NCI-H524 (cell line): ENCODE data around the gene KLHDC10.
"Not testable (repeated sequence)": the region's sequence is repeated elsewhere in the genome, so short reads cannot be mapped to it uniquely, and the experiment has no call there.

Experiments used
- DNase-seq, 2 experiments: peaks; one replicate each; lab custom pipeline; 2025; lab: John Stamatoyannopoulos, UW

Gene KLHDC10

GRCh38 chr7:130154501-130155317 is 84.4 kb downstream of the KLHDC10 start:
- peak; percentile 92 to 98 for DNase-seq

DNA sequence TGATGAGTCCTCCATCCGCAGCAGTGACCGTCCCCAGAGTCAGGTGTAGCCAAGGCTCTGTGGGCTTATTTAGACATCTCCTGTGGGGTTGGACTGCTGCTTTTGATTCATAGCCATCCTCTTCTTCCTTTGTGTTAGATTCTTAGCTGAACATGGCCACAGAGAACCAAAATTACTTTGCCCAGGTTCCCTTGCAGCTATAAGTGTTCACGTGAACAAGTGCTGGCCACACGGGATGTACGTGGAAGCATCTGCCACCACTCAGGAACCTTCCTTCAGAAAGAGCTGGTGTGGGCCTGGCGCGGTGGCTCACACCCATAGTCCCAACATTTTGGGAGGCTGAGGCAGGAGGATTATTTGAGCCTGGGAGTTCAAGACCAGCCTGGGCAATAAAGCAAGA is 85.8 kb downstream of the KLHDC10 start:
- DNase-seq, result no peak

DNA sequence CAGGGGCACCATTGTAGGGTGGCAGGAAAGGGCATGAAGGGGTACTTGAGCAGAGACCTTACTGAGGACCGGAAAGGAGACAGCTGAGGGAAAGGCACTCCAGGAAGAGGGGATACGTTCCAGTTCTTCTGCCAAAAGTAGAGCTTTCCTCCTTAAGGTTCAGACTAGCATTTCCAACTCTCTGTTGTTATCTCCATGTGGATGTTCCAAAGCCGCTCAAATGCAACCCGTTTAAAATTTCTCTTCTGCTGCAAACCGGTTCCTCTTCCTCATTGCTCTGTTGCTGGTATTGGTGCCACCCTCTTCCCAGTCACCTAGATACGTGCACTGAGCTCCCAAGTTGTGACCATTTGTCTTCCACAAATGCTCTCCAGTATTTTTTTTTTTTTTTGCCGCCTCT is 87.4 kb downstream of the KLHDC10 start:
- no peak for DNase-seq

DNA sequence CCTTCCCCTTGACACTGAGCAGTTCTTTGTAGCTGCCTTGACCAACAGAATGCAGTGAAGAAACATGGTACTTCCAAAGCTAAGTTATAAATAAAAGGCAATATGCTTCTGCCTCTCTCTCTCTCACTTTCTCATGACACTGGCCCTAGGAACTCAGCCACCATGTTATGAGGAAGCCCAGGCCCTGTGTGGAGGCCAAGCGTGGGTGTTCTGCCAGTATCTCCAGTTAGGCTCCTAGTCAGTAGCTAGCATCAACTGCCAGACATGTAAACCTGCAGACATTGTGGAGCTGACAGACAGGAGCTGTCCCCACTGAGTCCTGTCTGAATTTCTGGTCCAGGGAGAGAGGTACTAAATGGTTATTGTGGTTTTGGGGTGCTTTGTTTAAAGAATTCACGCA is 89.7 kb downstream of the KLHDC10 start:
- DNase-seq, result no peak

DNA sequence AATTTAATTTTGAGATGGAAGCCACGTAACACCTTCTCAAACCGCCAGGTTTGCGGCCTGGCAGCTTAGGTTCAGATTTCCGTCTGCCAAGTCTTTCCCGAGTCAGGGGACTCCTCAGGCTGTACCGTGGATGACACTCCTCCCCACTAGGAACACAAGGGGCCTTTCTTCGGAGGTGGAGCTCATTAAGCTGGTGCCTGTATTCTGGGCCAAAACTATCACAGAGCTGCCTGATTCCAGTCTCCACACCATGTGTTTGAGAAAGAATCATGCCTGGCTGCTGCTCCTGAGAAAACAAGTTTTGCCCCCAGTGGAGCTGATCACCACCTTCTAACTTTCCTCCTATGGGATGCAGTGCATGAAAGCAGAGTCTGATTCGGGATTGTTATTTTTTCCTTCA is 90.1 kb downstream of the KLHDC10 start:
- DNase-seq, result no peak

- no peak for DNase-seq
Observed at GRCh38 chr7:130162196-130162595, 91.9 kb downstream of the KLHDC10 start.

DNA sequence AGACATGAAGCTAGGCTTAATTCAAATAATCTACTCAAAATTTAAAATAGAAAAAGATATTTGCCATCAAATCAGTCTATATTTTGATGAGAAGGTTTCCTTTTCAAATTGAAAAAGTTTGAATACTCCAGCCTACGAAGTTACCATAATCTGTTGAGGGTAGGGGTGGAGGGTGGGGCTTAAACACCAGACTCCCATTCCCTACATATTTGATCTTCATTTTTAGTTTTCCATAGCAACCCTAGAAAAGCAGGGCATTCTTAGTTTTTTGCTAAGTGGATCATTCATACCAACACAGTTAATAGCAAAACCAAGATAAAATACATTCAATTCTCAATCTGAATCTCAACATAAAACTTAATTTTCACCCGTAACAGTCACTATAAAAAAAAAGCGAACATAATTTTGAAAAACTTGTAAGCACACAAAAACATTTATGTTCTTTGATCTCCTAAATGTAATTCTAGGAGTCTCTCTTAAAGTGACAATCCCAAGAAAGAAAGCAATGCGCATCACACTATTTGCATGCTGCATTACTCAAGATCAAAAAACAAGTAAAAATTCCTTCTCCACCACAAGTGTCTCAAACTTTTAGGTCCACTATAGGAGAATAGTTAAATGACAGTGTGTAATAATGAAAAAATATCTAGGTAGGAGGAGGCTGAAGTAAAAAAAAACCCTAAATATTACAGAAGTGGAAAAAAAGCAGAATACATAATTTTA is 104.1 kb downstream of the KLHDC10 start:
- DNase-seq, result no peak

DNA sequence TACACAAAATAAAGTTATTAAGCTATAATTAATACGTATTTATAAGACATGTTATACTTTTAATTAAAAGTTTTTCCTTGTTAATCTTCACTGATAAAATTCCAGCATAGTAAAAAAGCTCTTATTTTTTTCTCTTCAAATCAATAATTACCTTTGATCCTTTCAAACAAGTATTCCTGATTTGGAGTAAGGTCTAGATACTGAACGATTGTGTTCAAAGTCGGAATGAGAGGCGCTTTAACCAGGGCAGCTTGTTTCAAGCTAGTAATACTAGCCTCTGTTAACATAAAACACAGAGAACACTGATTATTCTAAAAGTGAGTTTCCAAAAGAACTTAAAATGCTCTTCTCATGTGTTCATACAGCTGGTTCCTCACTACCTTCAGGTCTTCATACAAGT is 107.9 kb downstream of the KLHDC10 start:
- DNase-seq, result no peak

- no peak for DNase-seq
Observed at GRCh38 chr7:130179631-130180030, 109.3 kb downstream of the KLHDC10 start.

- DNase-seq, result no peak
Observed at GRCh38 chr7:130180571-130181262, 110.4 kb downstream of the KLHDC10 start.

- DNase-seq, result no peak
Observed at GRCh38 chr7:130181263-130181605, 110.9 kb downstream of the KLHDC10 start.

- no peak for DNase-seq
Observed at GRCh38 chr7:130182990-130183389, 112.7 kb downstream of the KLHDC10 start.

- not testable (repeated sequence) for DNase-seq
Observed at GRCh38 chr7:130184349-130184748, 114.0 kb downstream of the KLHDC10 start.
